ENCODE data around the gene CRB1.

- TF ChIP-seq CTCF (IDR thresholded peaks at IDR 0.05) (no peak), POLR2A (IDR thresholded peaks at IDR 0.05) (no peak)
These were observed 172.7 kb downstream of the CRB1 start for GRCh38 chr1:197440715-197441114.

All from gastroesophageal sphincter (tissue), 3 donors.